ENCODE measurements around the gene SDC4.

SDC4 gene

GRCh38 chr20:45343532-45344167, 4.6 kb downstream of the SDC4 start:
- DNase-seq (ENCODE audit: low spot score), result no peak

GRCh38 chr20:45342855-45343531, 5.2 kb downstream of the SDC4 start:
- DNase-seq (ENCODE audit: low spot score), result no peak

GRCh38 chr20:45341939-45342854, 6.0 kb downstream of the SDC4 start:
- peak; percentile 44 for DNase-seq (ENCODE audit: low spot score)

DNA sequence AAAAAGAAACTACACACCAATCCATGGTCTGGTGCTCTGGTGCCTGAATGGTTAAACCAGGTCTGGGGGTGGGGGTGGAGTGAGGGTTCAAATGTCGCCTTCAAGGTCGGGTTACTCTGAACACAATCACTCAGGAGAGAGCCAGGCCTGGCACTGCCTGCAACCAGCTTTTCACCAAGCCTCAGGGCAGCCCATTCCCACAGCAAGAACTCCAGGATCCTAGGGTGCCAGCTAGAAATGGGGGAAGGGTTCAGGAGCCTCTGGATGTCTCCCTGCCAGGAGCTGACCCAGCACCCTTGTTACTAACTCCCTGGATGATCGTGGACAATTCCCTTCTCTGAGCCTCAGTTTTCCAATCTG, 6.7 kb downstream of the SDC4 start:
- DNase-seq (ENCODE audit: low spot score), result no peak

DNA sequence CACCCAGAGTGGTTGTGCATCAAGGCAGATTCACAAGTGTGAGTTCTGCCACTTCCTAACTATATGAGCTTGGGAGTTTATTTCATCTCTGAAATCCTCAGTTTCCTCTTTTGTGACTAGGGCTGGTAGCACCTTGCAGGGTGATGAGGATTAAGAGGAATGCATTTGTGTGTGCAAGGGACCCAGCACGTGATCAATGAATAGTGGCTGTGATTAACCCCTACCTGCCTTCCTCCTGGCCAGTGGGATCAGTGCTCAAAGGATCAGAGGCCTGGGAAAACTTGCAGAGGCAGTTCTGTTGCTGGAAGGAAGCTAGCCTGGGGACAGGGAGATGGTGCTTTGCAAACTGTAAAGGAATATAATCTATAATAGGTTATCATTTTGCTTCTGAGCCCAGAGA, 7.3 kb downstream of the SDC4 start:
- no peak for DNase-seq (ENCODE audit: low spot score)

DNA sequence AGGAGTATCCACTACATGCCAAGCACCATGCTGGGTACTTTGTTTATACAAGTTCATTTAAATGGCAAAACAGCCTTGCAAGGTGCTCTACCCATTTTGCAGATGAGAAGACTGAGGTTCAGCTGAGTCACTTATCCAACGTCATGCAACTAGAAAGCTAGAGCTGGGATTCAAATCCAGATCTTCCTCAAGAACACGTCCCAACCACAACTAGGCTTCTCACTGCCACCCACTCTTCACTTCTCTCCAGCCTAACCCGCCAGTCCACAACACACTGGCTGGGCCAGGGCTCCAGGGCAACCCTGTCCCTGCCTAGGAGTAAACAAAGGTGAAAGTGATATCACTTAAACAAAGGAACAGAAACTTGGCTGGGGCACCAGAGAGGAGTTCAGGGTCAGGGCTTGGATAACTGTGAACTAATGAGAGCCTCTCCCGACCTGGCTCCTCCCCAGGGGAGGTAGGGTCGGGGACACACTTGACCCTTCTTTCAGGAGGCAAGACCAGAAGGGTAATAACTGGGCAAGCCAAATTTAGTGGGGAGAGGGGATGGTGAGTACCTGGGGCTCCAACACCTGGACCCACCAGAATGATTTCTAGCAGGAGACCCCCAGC, 7.9 kb downstream of the SDC4 start:
- DNase-seq (ENCODE audit: low spot score), result no peak

- no peak for DNase-seq (ENCODE audit: low spot score)
Observed at GRCh38 chr20:45339799-45340198, 8.4 kb downstream of the SDC4 start.

- DNase-seq (ENCODE audit: low spot score), result no peak
Observed at GRCh38 chr20:45339084-45339483, 9.1 kb downstream of the SDC4 start.

DNA sequence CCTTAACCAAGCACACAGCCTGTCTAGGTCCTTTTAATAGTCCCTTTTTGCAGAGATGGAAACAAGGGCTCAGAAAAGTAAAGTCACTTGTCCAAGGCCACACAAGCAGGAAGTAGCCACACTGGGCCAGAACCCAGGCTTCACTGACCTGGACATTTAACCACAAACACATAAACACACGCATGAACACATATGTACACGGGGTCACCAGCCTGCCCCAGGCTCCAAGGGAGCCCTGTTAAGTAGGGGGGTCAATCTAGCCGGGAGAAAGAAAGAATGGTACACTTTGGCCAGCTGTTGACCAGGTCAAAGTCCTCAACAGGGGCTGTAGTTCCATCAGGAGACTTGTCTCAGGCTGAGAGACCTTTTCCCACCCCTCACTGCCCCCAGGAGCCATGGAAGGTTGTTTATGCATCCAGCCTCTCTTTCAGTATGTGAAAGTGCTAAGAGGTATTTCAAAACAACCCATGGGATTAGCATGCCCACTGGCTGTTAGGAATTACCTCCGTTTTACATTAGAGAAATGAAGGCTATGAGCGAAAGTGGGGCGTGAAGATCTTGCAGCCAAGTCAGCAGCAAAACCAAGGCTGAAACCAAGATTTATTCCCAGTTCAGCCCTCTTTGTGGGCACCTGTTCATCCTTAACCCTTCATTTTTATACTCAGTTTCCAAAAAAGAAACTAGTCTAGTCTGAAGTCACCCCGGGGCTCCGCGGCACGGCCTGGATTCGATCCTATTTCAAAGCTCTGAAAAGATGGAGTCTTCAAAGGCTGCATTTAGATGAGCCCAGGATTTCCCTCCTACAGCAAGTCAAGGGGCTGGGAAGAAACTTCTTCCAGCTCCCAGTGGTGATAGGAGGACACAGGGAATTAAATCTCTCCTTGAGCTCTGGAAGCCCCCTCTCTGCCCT, 9.8 kb downstream of the SDC4 start:
- DNase-seq (ENCODE audit: low spot score), result no peak

- DNase-seq (ENCODE audit: low spot score), result no peak
Observed at GRCh38 chr20:45337367-45338120, 10.7 kb downstream of the SDC4 start.

- DNase-seq (ENCODE audit: low spot score), result no peak
Observed at GRCh38 chr20:45336530-45337366, 11.5 kb downstream of the SDC4 start.

GRCh38 chr20:45330476-45330875, 17.7 kb downstream of the SDC4 start:
- DNase-seq (ENCODE audit: low spot score), result no peak

- no peak for DNase-seq (ENCODE audit: low spot score)
Observed at GRCh38 chr20:45329497-45330319, 18.5 kb downstream of the SDC4 start.

DNA sequence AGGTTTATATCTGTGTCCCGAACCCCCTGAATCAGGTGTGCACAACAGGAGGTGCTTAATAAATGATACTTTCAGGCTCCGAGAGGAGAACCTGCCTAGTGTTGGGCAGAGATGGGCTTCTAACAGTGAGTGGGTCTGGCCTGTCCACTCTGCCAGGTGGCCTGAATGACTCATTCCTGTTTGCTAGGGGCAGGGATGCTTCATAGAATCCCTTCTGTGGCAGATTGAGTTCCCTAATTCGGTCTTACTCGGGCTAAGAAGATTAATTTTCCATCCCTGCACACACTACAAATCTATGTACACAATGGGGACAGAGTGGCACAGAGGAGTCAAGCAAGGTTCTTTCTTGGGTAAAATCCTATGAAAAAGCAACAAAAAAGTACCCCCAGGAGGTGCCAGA, 19.8 kb downstream of the SDC4 start:
- no peak for DNase-seq (ENCODE audit: low spot score)

DNA sequence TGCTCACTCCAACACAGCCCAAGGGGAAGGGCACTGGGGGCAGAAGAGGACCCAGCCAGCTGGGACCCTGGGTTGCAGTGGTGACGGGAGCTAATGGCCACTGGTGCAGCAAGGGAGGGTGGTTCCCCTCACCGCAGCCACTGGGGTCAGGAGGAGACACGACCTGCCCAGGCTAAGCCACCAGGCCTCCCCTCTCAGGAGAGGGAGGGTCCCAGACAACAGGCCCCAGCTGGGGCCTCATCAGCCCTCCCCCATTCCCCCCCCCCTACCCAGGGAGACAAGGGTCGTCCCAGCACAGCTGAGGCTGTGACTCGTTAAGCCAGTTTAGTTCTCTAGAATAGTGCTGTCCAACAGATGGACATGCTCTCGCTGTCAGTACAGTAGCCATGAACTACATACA, 22.9 kb downstream of the SDC4 start:
- DNase-seq (ENCODE audit: low spot score), result no peak

DNA sequence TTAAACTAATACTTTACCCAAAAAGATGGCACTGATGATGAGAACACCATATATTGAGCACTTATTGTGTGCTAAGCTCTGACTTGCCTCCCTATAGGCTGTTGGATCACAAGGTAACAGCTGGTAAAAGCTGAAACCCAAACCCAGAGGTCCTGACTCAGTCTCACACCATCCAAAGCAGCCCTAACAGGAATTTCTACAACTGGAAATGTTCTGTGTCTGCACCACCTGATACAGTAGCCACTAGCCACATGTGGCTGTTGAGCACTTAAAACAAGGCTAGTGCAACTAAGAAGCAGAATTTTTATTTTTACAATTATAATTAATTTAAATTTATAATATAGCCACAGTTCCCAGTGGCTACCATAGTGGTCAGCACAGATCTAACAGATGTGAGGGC, 24.5 kb downstream of the SDC4 start:
- DNase-seq (ENCODE audit: low spot score), result no peak

DNA sequence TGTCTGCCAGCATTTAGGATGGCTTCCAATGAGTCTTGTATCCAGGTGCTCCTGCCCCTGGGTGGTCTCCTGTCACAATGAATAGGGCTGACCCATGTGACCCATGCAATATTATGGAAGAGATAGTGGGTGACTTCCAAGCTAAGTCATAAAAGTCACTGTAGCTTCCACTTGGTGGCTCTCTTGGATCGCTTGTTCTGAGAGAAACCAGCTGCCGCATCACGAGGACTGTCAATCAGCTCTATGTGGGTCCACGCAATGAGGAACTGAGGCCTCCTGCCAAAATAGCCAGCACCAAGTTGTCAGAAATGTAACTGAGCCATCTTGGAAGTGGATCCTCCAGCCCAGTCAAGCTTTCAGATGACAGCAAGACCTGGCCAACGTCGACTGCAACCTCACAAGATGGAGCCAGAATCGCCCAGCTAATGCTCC, 25.3 kb downstream of the SDC4 start:
- DNase-seq (ENCODE audit: low spot score), result peak; percentile 70

GRCh38 chr20:45320948-45321595, 27.2 kb downstream of the SDC4 start:
- DNase-seq (ENCODE audit: low spot score), result no peak
